Spleen (tissue), 11 donors: ENCODE data around the gene MED12. TPM values are rescaled to one million over a fixed set of nuclear protein-coding genes. Genes with fewer than 3 reads are reported as not detected.

Experiments used
- DNase-seq: peaks from one replicate; pipeline ENCODE4 v3.0.0-alpha.2; 2020
- H3K27ac ChIP-seq, 8 donors: fragments of 200-600 bp; sonication (generic) in 7 of 8; 1 replicate in 4 of 8; 2 replicates in 4 of 8; pipeline versions ENCODE4 v1.5.0 to v1.8.0; 2016 to 2021; ENCODE audit warnings: inconsistent platforms in 4 of 8, mild to moderate bottlenecking in 4 of 8, moderate library complexity in 1 of 8
- H3K27me3 ChIP-seq, 7 donors: fragments of 200-600 bp; sonication (generic) in 6 of 7; replicated peaks in 1 of 7; 1 replicate in 4 of 7; 2 replicates in 3 of 7; pipeline versions ENCODE4 v1.5.0 to v1.8.0; 2016 to 2021; ENCODE audit warnings: inconsistent platforms in 3 of 7, mild to moderate bottlenecking in 1 of 7
- H3K36me3 ChIP-seq, 6 donors: fragments of 200-600 bp; sonication (generic) in 5 of 6; 1 replicate in 4 of 6; 2 replicates in 2 of 6; pipeline versions ENCODE4 v1.5.0 to v1.8.0; 2016 to 2021; ENCODE audit warnings: inconsistent platforms in 2 of 6
- H3K4me1 ChIP-seq, 6 donors: fragments of 200-600 bp; sonication (generic) in 5 of 6; 1 replicate in 3 of 6; 2 replicates in 3 of 6; pipeline versions ENCODE4 v1.5.0 to v1.8.0; 2016 to 2021; ENCODE audit warnings: inconsistent platforms in 3 of 6
- H3K4me3 ChIP-seq, 8 donors: fragments of 200-600 bp; sonication (generic) in 7 of 8; 1 replicate in 4 of 8; 2 replicates in 4 of 8; pipeline versions ENCODE4 v1.5.0 to v1.8.0; 2016 to 2021; ENCODE audit warnings: inconsistent platforms in 4 of 8, mild to moderate bottlenecking in 4 of 8, moderate library complexity in 2 of 8
- H3K9me3 ChIP-seq, 8 donors: fragments of 200-600 bp; sonication (generic) in 7 of 8; 1 replicate in 4 of 8; 2 replicates in 4 of 8; pipeline versions ENCODE4 v1.5.0 to v1.8.0; 2016 to 2021; ENCODE audit warnings: inconsistent platforms in 4 of 8
- POLR2A ChIP-seq, 3 donors: fragments of 450-650 bp; IDR thresholded peaks; one replicate each; pipeline ENCODE4 v1.5.1; 2017; ENCODE audit warnings: antibody characterized with exemption in 3 of 3, mild to moderate bottlenecking in 1 of 3
- POLR2AphosphoS5 ChIP-seq, 3 donors: sonication (generic); formaldehyde crosslinking; IDR thresholded peaks; one replicate each; pipeline ENCODE4 v1.5.1; 2017; ENCODE audit warnings: antibody characterized with exemption in 3 of 3
- WGBS, 5 donors: extraction: QIAGEN DNeasy Blood & Tissue Kit in 3 of 5; methylation state at CpG; one replicate each; pipeline versions ENCODE4 v1.1.5 to v1.1.7; 2013 to 2018; 5-methylcytosine and 5-hydroxymethylcytosine counted together
- intact Hi-C: fragments of 100-400 bp; cut with DNase I; formaldehyde crosslinking; loops from one replicate; pipeline ENCODE4 v1.15.0; 2023; ENCODE audit warnings: low total_unique reads
- polyA plus RNA-seq, 3 donors: library from polyadenylated mRNA; stranded (reverse); fragments of 200-250 nt; gene quantifications; one replicate each; pipeline ENCODE4 v1.2.1, GENCODE V29; 2013
- total RNA-seq, 7 donors: library from RNA; depleted of rRNA in 3 of 7; stranded (reverse); fragments of >200 nt in 3 of 7; fragmentation: NEBNext Ultra II Directional in 4 of 7; extraction: Animal tissue kit (Norgen Biotek cat#: 25700) in 4 of 7; gene quantifications; one replicate each; pipeline versions ENCODE4 v1.1.0 to v1.2.1, GENCODE V29; 2016 to 2021
- TF ChIP-seq, protein P1 (sequence below), 11 experiments: fragments of 200-600 bp in 7 of 11; fragments of 450-650 bp in 4 of 11; sonication (generic) in 4 of 11; IDR thresholded peaks in 8 of 11; conservative IDR thresholded peaks in 3 of 11; 1 replicate in 7 of 11; 2 replicates in 4 of 11; pipeline versions ENCODE4 v1.4.0 to v1.8.0; 2016 to 2021; ENCODE audit warnings: antibody characterized with exemption in 11 of 11, inconsistent platforms in 4 of 11, mild to moderate bottlenecking in 1 of 11
- donor health status: healthy with polysubstance abuse.
- donor health status: DM: no; HTN: no; CAD: no; lungs with moderate emphysema.
- donor health status: DM: no; HTN: no; CAD: no.
- donor health status: Bipolar disorder and iron deficiency.
- donor health status: healthy.
- donor health status: DM: no; HTN: no; CAD: no.
- donor health status: DM: yes; HTN: yes; CAD: no.

MED12 gene
- total and polyA plus RNA-seq, 10 donors = 5.2 to 151 (median 96.9) TPM

DNA sequence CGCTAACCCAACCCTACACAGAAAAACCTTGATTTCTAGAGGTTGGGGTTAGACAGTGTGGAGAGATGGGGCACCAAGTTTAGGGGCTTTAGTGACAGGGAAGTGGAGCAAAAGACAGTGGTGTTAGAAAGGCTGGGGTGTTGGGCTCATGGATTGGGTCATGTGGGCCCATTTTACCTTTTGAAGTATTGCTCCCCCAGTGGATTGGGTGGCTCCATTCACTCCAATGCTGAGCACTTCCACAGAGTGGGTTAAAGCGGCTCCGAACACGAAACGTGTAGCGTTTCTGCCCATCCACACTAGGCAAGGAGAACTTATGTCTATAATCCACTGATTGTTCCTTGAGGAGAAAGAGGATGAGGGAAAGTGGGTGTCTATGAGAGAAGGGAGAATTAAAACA lies 9.3 kb upstream of the MED12 start:
- Histone ChIP-seq H3K4me3 (peak overlapping the region in 5 of 8 donors; percentile 4 to 73 (median 45)), H3K36me3 (peaks cover 0 to 22% (median 0%) of the 10 kb centered on the region in 6 donors), H3K4me1 (peaks cover 7 to 82% (median 50%) of the 10 kb centered on the region in 6 donors), H3K27ac (peak overlapping the region in 4 of 8 donors; percentile 33 to 90 (median 89)), H3K27me3 (no peaks in the 10 kb centered on the region), H3K9me3 (no peaks in the 10 kb centered on the region)
- DNase-seq = peak; percentile 32
- TF ChIP-seq, protein P1, sequence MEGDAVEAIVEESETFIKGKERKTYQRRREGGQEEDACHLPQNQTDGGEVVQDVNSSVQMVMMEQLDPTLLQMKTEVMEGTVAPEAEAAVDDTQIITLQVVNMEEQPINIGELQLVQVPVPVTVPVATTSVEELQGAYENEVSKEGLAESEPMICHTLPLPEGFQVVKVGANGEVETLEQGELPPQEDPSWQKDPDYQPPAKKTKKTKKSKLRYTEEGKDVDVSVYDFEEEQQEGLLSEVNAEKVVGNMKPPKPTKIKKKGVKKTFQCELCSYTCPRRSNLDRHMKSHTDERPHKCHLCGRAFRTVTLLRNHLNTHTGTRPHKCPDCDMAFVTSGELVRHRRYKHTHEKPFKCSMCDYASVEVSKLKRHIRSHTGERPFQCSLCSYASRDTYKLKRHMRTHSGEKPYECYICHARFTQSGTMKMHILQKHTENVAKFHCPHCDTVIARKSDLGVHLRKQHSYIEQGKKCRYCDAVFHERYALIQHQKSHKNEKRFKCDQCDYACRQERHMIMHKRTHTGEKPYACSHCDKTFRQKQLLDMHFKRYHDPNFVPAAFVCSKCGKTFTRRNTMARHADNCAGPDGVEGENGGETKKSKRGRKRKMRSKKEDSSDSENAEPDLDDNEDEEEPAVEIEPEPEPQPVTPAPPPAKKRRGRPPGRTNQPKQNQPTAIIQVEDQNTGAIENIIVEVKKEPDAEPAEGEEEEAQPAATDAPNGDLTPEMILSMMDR (IDR thresholded peaks at IDR 0.05 in 8 of 11, conservative IDR thresholded peaks at IDR 0.05 in 3 of 11) = no peak
- no peak for TF ChIP-seq POLR2AphosphoS5 (IDR thresholded peaks at IDR 0.05)
- no peak for TF ChIP-seq POLR2A (IDR thresholded peaks at IDR 0.05)
- intact Hi-C loops = no loop called here
- WGBS, 5 donors = 83 to 90% (median 85%) methylated on average over 6 of the region's 6 CpGs

DNA sequence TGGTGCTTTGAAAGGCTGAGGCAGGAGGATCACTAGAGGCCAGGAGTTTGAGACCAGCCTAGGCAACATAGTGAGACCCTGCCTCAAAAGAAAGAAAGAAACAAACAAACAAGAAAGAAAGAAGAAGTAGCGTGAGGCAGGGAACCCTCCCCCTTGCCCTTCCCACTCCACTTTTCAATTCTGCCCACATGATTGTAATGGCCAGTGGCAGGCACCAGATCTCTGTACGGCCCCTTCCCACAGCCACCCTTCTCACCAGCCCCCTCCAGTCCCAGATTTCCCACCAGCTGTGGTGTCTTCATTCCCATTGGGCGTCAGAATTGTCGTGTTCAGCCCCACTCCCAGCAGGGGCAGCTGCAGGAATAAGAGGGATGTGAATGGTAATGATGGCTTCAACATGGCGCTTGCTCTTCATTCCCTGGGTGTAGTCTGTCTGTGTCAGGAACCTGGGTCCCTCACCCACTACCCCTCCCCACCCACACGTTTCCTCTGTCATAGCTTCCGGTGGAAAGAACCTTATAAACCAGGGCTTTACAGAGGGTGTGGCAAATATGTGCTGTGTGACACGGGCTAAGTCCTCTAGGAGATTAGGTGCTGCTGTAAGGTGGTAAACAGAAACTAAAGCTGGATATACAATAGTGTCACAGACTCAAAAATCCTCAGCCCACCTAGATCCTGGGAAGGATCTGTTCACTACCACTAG lies 7.1 kb upstream of the MED12 start, which contains the start of gene IL2RG:
IL2RG (minus strand) TSS at position 437 of the 703 bp plus-strand sequence; CDS start at position 399, 38 bp downstream.
- peak; percentile 84 for DNase-seq
- H3K27ac ChIP-seq = peak within 1 kb of the TSS; percentile 63 to 91 (median 87)
- peak within 1 kb of the TSS; percentile 27 to 73 (median 38) for H3K4me3 ChIP-seq
- peaks cover 0 to 60% (median 34%) of the 10 kb centered on the region in 6 donors for H3K4me1 ChIP-seq
- intact Hi-C loops = no loop called here
- TF ChIP-seq, protein P1 (IDR thresholded peaks at IDR 0.05 in 8 of 11, conservative IDR thresholded peaks at IDR 0.05 in 3 of 11) = no peak
- TF ChIP-seq POLR2AphosphoS5 (IDR thresholded peaks at IDR 0.05) (peak; percentile 24 to 99 (median 78)), POLR2A (IDR thresholded peaks at IDR 0.05) (peak in 2 of 3 donors; percentile 87 to 94)
- H3K36me3 ChIP-seq = peaks cover 0 to 22% (median 0%) of the 10 kb centered on the region in 6 donors
- H3K9me3 ChIP-seq = no peaks in the 10 kb centered on the region
- no peaks in the 10 kb centered on the region for H3K27me3 ChIP-seq
- WGBS, 5 donors = 12 to 47% (median 18%) methylated on average over 7 to 8 of the region's 8 CpGs

DNA sequence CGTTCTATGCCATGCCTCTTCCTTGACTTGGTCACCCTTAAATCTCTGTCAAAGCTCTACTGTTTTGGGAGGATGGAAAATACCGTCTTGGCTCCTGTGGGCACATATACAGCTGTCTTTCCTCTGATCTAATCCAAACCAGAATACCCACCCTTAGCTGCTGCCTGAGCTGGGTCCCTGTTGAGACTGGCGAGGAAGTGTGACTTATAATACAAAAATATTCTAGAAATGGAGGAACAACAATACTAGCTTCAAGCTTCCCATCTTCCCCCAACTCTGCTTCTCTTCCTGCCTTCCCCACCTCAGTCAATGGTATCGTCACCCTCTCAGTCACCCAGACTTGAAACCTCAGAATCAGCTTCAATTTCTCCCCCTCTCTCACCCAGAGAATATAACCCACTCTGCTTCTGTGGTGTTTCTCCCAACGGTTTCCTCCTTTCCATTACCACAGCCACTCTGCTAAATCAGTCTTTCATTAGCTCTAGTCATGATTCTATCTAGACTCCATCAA lies 6.4 kb upstream of the MED12 start:
- Histone ChIP-seq H3K4me3 (peak overlapping the region in 5 of 8 donors; percentile 37 to 73 (median 45)), H3K9me3 (no peaks in the 10 kb centered on the region), H3K27me3 (no peaks in the 10 kb centered on the region), H3K4me1 (peaks cover 0 to 53% (median 31%) of the 10 kb centered on the region in 6 donors), H3K36me3 (peaks cover 0 to 21% (median 0%) of the 10 kb centered on the region in 6 donors), H3K27ac (peak overlapping the region; percentile 63 to 91 (median 87))
- peak; percentile 15 for DNase-seq
- WGBS, 5 donors = 23 to 40% (median 30%) methylated on average over 5 of the region's 5 CpGs
- intact Hi-C loops = no loop called here
- TF ChIP-seq POLR2A (IDR thresholded peaks at IDR 0.05) (no peak), POLR2AphosphoS5 (IDR thresholded peaks at IDR 0.05) (no peak)
- TF ChIP-seq, protein P1 (IDR thresholded peaks at IDR 0.05 in 8 of 11, conservative IDR thresholded peaks at IDR 0.05 in 3 of 11) = no peak

DNA sequence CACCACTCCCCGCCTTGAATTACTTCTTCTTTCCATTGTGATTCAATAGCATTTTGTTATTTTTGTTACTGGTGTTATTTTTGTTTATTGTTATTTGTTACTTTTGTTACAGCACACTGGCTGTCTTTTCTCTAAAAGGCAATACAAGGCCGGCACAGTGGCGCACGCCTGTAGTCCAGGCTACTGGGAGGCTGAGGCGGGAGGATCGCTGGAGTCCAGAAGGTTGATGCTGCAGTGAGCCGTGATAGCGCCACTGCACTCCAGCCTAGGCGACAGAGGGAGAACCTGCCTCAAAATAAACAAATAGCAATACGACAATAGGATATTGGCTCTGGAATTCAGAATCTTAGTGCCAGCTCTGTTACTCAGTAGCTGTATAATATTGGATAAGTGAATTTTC lies 1.0 kb upstream of the MED12 start:
- Histone ChIP-seq H3K9me3 (no peaks in the 10 kb centered on the region), H3K4me1 (peaks cover 4 to 42% (median 25%) of the 10 kb centered on the region in 6 donors), H3K36me3 (peaks cover 0 to 27% (median 4%) of the 10 kb centered on the region in 6 donors), H3K27me3 (no peaks in the 10 kb centered on the region), H3K4me3 (peak overlapping the region in 1 of 8 donors; percentile 79), H3K27ac (peak overlapping the region in 7 of 8 donors; percentile 68 to 94 (median 91))
- no peak for DNase-seq
- intact Hi-C loops = no loop called here
- 84 to 94% (median 91%) methylated on average over 10 of the region's 10 CpGs for WGBS, 5 donors
- TF ChIP-seq, protein P1 (IDR thresholded peaks at IDR 0.05 in 8 of 11, conservative IDR thresholded peaks at IDR 0.05 in 3 of 11) = no peak
- TF ChIP-seq POLR2AphosphoS5 (IDR thresholded peaks at IDR 0.05) = no peak
